ENCODE results near the gene EPM2A.

GRCh38 chr6:145744619-145745018 lies 9.3 kb upstream of the EPM2A start:
- TF ChIP-seq CTCF (IDR thresholded peaks at IDR 0.05) (no peak), POLR2A (IDR thresholded peaks at IDR 0.05) (no peak)
